ENCODE results near the gene ZBTB2.

ZBTB2 gene

GRCh38 chr6:151403919-151404308, 12.6 kb upstream of the ZBTB2 start:
- DNase-seq (ENCODE audit: low read depth, low spot score) = no peak
- Histone ChIP-seq H3K36me3 (ENCODE audit: control insufficient read depth, insufficient read depth, low read length) (peaks cover 3% of the 10 kb centered on the region; the same call in 1 of the 2 replicates), H3K4me1 (ENCODE audit: control insufficient read depth, insufficient read depth, low read length) (no peaks in the 10 kb centered on the region)

GRCh38 chr6:151402228-151402627, 10.9 kb upstream of the ZBTB2 start:
- WGBS (ENCODE audit: insufficient coverage, insufficient read length) = no CpG with 5 or more reads among the region's 1 CpG
- no peaks in the 10 kb centered on the region for H3K9me3 ChIP-seq (ENCODE audit: control insufficient read depth, insufficient read depth, low read length)
- no peaks in the 10 kb centered on the region for H3K4me1 ChIP-seq (ENCODE audit: control insufficient read depth, insufficient read depth, low read length)
- no peak overlapping the region for H3K4me3 ChIP-seq (ENCODE audit: low read length)
- H3K27me3 ChIP-seq (ENCODE audit: control insufficient read depth, insufficient read depth, low read length) = no peaks in the 10 kb centered on the region
- DNase-seq (ENCODE audit: low read depth, low spot score) = no peak
- H3K36me3 ChIP-seq (ENCODE audit: control insufficient read depth, insufficient read depth, low read length) = peaks cover 3% of the 10 kb centered on the region; the same call in 1 of the 2 replicates
- H3K27ac ChIP-seq (ENCODE audit: low read length) = no peak overlapping the region

More at GRCh38 chr6:151403919-151404308, 12.6 kb upstream of the ZBTB2 start:
- WGBS (ENCODE audit: insufficient coverage, insufficient read length) = 100% methylated on average over 1 of the region's 4 CpGs
- no peak overlapping the region for H3K4me3 ChIP-seq (ENCODE audit: low read length)
- H3K27me3 ChIP-seq (ENCODE audit: control insufficient read depth, insufficient read depth, low read length) = no peaks in the 10 kb centered on the region
- H3K27ac ChIP-seq (ENCODE audit: low read length) = no peak overlapping the region
- no peaks in the 10 kb centered on the region for H3K9me3 ChIP-seq (ENCODE audit: control insufficient read depth, insufficient read depth, low read length)

- H3K27me3 ChIP-seq (ENCODE audit: control insufficient read depth, insufficient read depth, low read length) = no peaks in the 10 kb centered on the region
- no peaks in the 10 kb centered on the region for H3K4me1 ChIP-seq (ENCODE audit: control insufficient read depth, insufficient read depth, low read length)
- peaks cover 3% of the 10 kb centered on the region; the same call in 1 of the 2 replicates for H3K36me3 ChIP-seq (ENCODE audit: control insufficient read depth, insufficient read depth, low read length)
- H3K9me3 ChIP-seq (ENCODE audit: control insufficient read depth, insufficient read depth, low read length) = no peaks in the 10 kb centered on the region
- no peak overlapping the region for H3K4me3 ChIP-seq (ENCODE audit: low read length)
- no peak for DNase-seq (ENCODE audit: low read depth, low spot score)
- no peak overlapping the region for H3K27ac ChIP-seq (ENCODE audit: low read length)
- 100% methylated on average over 2 of the region's 6 CpGs for WGBS (ENCODE audit: insufficient coverage, insufficient read length)
Measured at GRCh38 chr6:151400473-151400872, 9.1 kb upstream of the ZBTB2 start.

DNA sequence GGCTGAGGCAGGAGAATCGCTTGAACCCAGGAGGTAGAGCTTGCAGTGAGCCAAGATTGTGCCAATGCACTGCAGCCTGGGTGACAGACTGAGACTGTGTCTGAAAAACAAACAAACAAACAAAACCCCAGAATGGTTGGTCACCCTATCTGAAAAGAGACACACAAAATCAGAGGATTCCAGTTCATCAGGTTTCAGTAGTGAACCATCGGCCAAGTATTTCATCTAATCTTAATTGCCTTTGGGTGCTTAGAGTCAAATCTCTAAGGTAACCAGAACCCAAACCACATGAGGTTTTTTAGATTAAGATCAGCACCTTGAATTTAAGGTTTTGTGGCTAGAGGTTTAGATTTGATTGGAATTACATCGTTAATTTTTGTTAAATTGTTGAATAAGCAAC, 8.3 kb upstream of the ZBTB2 start:
- H3K4me1 ChIP-seq (ENCODE audit: control insufficient read depth, insufficient read depth, low read length) = no peaks in the 10 kb centered on the region
- no peaks in the 10 kb centered on the region for H3K27me3 ChIP-seq (ENCODE audit: control insufficient read depth, insufficient read depth, low read length)
- no peak overlapping the region for H3K4me3 ChIP-seq (ENCODE audit: low read length)
- no peak overlapping the region for H3K27ac ChIP-seq (ENCODE audit: low read length)
- H3K36me3 ChIP-seq (ENCODE audit: control insufficient read depth, insufficient read depth, low read length) = no peaks in the 10 kb centered on the region
- WGBS (ENCODE audit: insufficient coverage, insufficient read length) = 100% methylated on average over 1 of the region's 3 CpGs
- H3K9me3 ChIP-seq (ENCODE audit: control insufficient read depth, insufficient read depth, low read length) = no peaks in the 10 kb centered on the region
- DNase-seq (ENCODE audit: low read depth, low spot score) = no peak

GRCh38 chr6:151393410-151393809, 2.1 kb upstream of the ZBTB2 start:
- Histone ChIP-seq H3K27ac (ENCODE audit: low read length) (no peak overlapping the region), H3K36me3 (ENCODE audit: control insufficient read depth, insufficient read depth, low read length) (no peaks in the 10 kb centered on the region), H3K4me1 (ENCODE audit: control insufficient read depth, insufficient read depth, low read length) (no peaks in the 10 kb centered on the region), H3K4me3 (ENCODE audit: low read length) (no peak overlapping the region), H3K27me3 (ENCODE audit: control insufficient read depth, insufficient read depth, low read length) (no peaks in the 10 kb centered on the region), H3K9me3 (ENCODE audit: control insufficient read depth, insufficient read depth, low read length) (no peaks in the 10 kb centered on the region)
- WGBS (ENCODE audit: insufficient coverage, insufficient read length) = no CpG with 5 or more reads among the region's 4 CpGs
- no peak for DNase-seq (ENCODE audit: low read depth, low spot score)

DNA sequence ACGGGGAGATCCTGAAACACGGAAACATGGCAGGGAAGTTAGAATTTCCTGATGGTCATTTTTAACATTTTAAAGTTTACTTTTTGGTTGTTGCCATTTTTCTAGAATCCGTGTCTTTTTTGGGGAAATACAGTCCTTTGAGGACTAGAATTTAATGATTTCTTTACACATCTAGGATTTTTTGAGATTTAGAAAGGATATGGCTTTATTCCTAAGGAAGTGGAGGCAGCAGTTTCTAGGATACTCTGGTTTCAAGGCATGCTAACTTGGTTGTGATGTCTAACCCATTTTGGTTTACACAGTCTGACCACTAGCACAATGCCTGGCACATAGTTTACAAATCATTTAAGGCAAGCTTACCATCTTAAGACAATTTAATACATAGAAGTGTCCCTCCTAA, 1.1 kb upstream of the ZBTB2 start:
- no peaks in the 10 kb centered on the region for H3K27me3 ChIP-seq (ENCODE audit: control insufficient read depth, insufficient read depth, low read length)
- no peaks in the 10 kb centered on the region for H3K4me1 ChIP-seq (ENCODE audit: control insufficient read depth, insufficient read depth, low read length)
- no CpG with 5 or more reads among the region's 3 CpGs for WGBS (ENCODE audit: insufficient coverage, insufficient read length)
- no peaks in the 10 kb centered on the region for H3K9me3 ChIP-seq (ENCODE audit: control insufficient read depth, insufficient read depth, low read length)
- DNase-seq (ENCODE audit: low read depth, low spot score) = no peak
- H3K36me3 ChIP-seq (ENCODE audit: control insufficient read depth, insufficient read depth, low read length) = no peaks in the 10 kb centered on the region
- no peak overlapping the region for H3K27ac ChIP-seq (ENCODE audit: low read length)
- H3K4me3 ChIP-seq (ENCODE audit: low read length) = peak overlapping the region; percentile 69; the same call in 1 of the 2 replicates

GRCh38 chr6:151390851-151391470, 398 bp downstream of the ZBTB2 start:
- Histone ChIP-seq H3K27ac (ENCODE audit: low read length) (no peak overlapping the region), H3K4me3 (ENCODE audit: low read length) (peak overlapping the region; percentile 69), H3K4me1 (ENCODE audit: control insufficient read depth, insufficient read depth, low read length) (no peaks in the 10 kb centered on the region), H3K9me3 (ENCODE audit: control insufficient read depth, insufficient read depth, low read length) (no peaks in the 10 kb centered on the region), H3K36me3 (ENCODE audit: control insufficient read depth, insufficient read depth, low read length) (no peaks in the 10 kb centered on the region), H3K27me3 (ENCODE audit: control insufficient read depth, insufficient read depth, low read length) (no peaks in the 10 kb centered on the region)
- no CpG with 5 or more reads among the region's 78 CpGs for WGBS (ENCODE audit: insufficient coverage, insufficient read length)
- no peak for DNase-seq (ENCODE audit: low read depth, low spot score)

GRCh38 chr6:151390276-151390850, 996 bp downstream of the ZBTB2 start:
- Histone ChIP-seq H3K4me3 (ENCODE audit: low read length) (peak overlapping the region; percentile 69), H3K27me3 (ENCODE audit: control insufficient read depth, insufficient read depth, low read length) (no peaks in the 10 kb centered on the region), H3K9me3 (ENCODE audit: control insufficient read depth, insufficient read depth, low read length) (no peaks in the 10 kb centered on the region), H3K36me3 (ENCODE audit: control insufficient read depth, insufficient read depth, low read length) (no peaks in the 10 kb centered on the region), H3K27ac (ENCODE audit: low read length) (no peak overlapping the region), H3K4me1 (ENCODE audit: control insufficient read depth, insufficient read depth, low read length) (no peaks in the 10 kb centered on the region)
- no CpG with 5 or more reads among the region's 79 CpGs for WGBS (ENCODE audit: insufficient coverage, insufficient read length)
- DNase-seq (ENCODE audit: low read depth, low spot score) = peak; percentile 86

DNA sequence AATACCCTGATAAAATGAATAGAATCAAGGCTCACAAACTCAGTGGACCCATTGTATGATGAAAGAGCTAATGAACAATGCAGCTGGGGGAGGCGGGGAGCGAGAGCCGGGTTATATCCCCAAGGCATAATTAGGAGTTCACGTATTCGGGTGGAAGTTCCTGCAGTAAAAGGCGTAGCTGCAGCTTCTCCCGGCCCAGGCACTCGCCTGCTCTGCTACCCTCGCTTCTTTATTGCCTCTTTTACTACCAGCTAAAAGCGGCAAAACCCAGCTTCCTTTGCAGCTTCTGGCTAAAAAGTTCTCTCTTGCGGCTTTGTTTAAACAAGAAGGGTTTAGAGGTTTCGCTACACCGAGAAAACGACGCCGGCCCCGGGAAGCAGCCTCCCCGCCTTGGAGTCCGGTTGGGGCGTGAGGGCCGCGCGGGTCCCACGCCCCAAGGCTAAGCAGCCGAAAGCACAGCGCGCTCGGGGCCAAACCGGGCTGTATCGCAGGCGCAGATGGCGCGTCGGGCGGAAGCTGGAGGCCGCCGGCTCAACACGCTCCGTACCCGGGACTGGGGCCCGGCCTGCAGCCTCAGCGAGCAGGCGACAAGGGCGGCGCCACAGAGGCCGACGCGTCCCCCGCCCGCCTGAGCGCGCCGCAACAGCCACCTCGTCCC, 1.6 kb downstream of the ZBTB2 start:
- DNase-seq (ENCODE audit: low read depth, low spot score) = no peak
- H3K27me3 ChIP-seq (ENCODE audit: control insufficient read depth, insufficient read depth, low read length) = no peaks in the 10 kb centered on the region
- no peak overlapping the region for H3K27ac ChIP-seq (ENCODE audit: low read length)
- H3K4me3 ChIP-seq (ENCODE audit: low read length) = peak overlapping the region; percentile 69
- no peaks in the 10 kb centered on the region for H3K9me3 ChIP-seq (ENCODE audit: control insufficient read depth, insufficient read depth, low read length)
- H3K4me1 ChIP-seq (ENCODE audit: control insufficient read depth, insufficient read depth, low read length) = no peaks in the 10 kb centered on the region
- WGBS (ENCODE audit: insufficient coverage, insufficient read length) = no CpG with 5 or more reads among the region's 54 CpGs
- no peaks in the 10 kb centered on the region for H3K36me3 ChIP-seq (ENCODE audit: control insufficient read depth, insufficient read depth, low read length)

GRCh38 chr6:151388997-151389617, 2.3 kb downstream of the ZBTB2 start:
- DNase-seq (ENCODE audit: low read depth, low spot score) = no peak
- no peaks in the 10 kb centered on the region for H3K9me3 ChIP-seq (ENCODE audit: control insufficient read depth, insufficient read depth, low read length)
- H3K4me3 ChIP-seq (ENCODE audit: low read length) = peak overlapping the region; percentile 69; the same call in 1 of the 2 replicates
- WGBS (ENCODE audit: insufficient coverage, insufficient read length) = no CpG with 5 or more reads among the region's 12 CpGs
- H3K27ac ChIP-seq (ENCODE audit: low read length) = no peak overlapping the region
- no peaks in the 10 kb centered on the region for H3K27me3 ChIP-seq (ENCODE audit: control insufficient read depth, insufficient read depth, low read length)
- H3K36me3 ChIP-seq (ENCODE audit: control insufficient read depth, insufficient read depth, low read length) = no peaks in the 10 kb centered on the region
- H3K4me1 ChIP-seq (ENCODE audit: control insufficient read depth, insufficient read depth, low read length) = no peaks in the 10 kb centered on the region

Data from iPS DF 6.9 (cell line).